ENCODE measurements around the gene ANKRD29.

The ANKRD29 gene

GRCh38 chr18:23552505-23552904 is 110.2 kb downstream of the ANKRD29 start:
- no peak for DNase-seq

DNA sequence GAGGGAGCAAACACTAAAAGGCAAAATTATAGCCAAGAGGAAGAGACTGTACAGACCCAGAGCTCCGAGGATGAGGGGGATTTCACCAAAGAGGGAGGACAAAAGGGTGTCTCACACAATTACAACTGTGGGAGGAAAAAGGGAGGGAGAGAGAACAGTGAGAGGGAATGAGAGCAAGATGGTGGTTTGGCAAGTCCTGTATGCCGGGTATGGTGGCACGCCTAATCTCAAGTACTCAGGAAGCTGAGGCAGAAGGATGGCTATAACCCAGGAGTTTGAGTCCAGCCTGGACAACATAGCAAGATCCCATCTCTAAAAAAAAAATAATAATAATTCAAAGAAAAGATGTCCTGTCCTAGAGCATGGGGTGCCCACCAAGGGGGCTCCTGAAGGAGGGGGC is 110.7 kb downstream of the ANKRD29 start:
- DNase-seq, result no peak

- DNase-seq, result no peak
Measured at GRCh38 chr18:23550898-23551297, 111.8 kb downstream of the ANKRD29 start.
